Gastroesophageal sphincter (tissue), 3 donors: ENCODE results near the gene STAT2.

Experiments used
- EP300 ChIP-seq: sonication (generic); formaldehyde crosslinking; IDR thresholded peaks from one replicate; pipeline ENCODE4 v1.6.1; 2017; ENCODE audit warnings: antibody characterized with exemption, mild to moderate bottlenecking
- POLR2A ChIP-seq, 2 donors: fragments of 450-650 bp; IDR thresholded peaks; one replicate each; pipeline ENCODE4 v1.6.1; 2017; ENCODE audit warnings: antibody characterized with exemption in 2 of 2, mild to moderate bottlenecking in 2 of 2, moderate library complexity in 1 of 2
- POLR2AphosphoS5 ChIP-seq: sonication (generic); formaldehyde crosslinking; IDR thresholded peaks from one replicate; pipeline ENCODE4 v1.6.1; 2017; ENCODE audit warnings: antibody characterized with exemption
- TF ChIP-seq, protein P1 (sequence below), 4 experiments: fragments of 200-600 bp in 2 of 4; fragments of 450-650 bp in 2 of 4; sonication (generic) in 1 of 4; IDR thresholded peaks; one replicate each; pipeline ENCODE4 v1.5.1; 2017 to 2019; ENCODE audit warnings: antibody characterized with exemption in 4 of 4, mild to moderate bottlenecking in 2 of 4, moderate library complexity in 2 of 4

DNA sequence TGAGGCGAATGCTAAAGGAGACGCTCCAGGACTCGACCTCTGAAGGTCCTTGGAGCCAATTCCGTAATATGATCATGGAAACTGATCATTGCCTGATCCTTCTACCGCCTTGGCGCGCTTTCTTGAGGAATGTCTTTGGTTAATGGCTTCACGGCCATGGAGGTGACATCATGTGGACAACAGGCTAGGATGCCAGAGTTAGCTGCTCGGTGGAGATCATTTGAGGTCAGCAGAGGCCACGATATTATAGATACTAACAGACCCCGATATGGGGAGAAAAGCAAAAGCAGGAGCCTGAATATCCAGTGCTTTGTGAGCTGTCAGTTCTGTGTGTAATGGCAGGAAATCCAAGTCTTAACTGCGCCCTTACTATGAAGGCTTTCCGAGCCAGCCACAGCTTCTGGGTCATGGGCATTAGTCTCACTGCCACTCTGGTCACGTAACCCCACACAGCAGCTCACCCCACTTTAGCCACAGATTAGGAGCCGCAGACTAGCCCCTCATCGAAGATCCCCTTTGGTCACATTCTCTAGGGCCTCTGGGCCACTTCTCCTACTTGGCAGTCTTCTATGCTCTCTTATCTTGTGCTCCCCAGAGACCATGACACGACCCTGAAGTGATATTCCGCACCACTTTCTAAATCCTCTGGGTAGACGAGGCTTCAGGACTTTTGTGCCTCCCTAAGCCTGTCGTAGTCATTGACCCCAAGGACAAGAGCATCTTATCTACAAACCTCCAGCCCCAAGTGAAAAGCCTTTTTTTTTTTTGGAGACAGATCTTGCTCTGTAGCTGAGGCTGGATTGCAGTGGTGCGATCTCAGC lies 59.1 kb downstream of the STAT2 start:
- TF ChIP-seq, protein P1, sequence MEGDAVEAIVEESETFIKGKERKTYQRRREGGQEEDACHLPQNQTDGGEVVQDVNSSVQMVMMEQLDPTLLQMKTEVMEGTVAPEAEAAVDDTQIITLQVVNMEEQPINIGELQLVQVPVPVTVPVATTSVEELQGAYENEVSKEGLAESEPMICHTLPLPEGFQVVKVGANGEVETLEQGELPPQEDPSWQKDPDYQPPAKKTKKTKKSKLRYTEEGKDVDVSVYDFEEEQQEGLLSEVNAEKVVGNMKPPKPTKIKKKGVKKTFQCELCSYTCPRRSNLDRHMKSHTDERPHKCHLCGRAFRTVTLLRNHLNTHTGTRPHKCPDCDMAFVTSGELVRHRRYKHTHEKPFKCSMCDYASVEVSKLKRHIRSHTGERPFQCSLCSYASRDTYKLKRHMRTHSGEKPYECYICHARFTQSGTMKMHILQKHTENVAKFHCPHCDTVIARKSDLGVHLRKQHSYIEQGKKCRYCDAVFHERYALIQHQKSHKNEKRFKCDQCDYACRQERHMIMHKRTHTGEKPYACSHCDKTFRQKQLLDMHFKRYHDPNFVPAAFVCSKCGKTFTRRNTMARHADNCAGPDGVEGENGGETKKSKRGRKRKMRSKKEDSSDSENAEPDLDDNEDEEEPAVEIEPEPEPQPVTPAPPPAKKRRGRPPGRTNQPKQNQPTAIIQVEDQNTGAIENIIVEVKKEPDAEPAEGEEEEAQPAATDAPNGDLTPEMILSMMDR (IDR thresholded peaks at IDR 0.05), result no peak
- TF ChIP-seq POLR2A (IDR thresholded peaks at IDR 0.05) (no peak), POLR2AphosphoS5 (no peak), EP300 (no peak)
